HL-60 (cell line): ENCODE measurements around the gene CSF1.

ENCODE experiments used
- DNase-seq, 2 experiments: peaks; one replicate each; pipeline ENCODE4 v3.0.0-alpha.2; 2010 to 2020; ENCODE audit warnings: low read depth in 1 of 2, low spot score in 1 of 2
- H3K27ac ChIP-seq: fragments of 250-450 bp; sonication (Bioruptor Pico); replicated peaks from 2 replicates; pipeline ENCODE4 v1.5.1; 2020; ENCODE audit warnings: mild to moderate bottlenecking, moderate library complexity
- H3K27me3 ChIP-seq: fragments of 250-450 bp; sonication (Bioruptor Pico); 2 replicates; pipeline ENCODE4 v1.5.1; 2021; ENCODE audit warnings: mild to moderate bottlenecking, moderate library complexity; ENCODE audit not compliant: insufficient read depth, poor library complexity, severe bottlenecking
- H3K4me3 ChIP-seq: replicated peaks from 2 replicates; pipeline ENCODE4 v1.5.1; 2011; ENCODE audit warnings: mild to moderate bottlenecking, control low read depth, low read length; ENCODE audit not compliant: insufficient read depth
- CTCF ChIP-seq: IDR thresholded peaks from one replicate; pipeline ENCODE4 v1.5.1; 2011; ENCODE audit warnings: low read length, control low read depth, inconsistent platforms; ENCODE audit not compliant: insufficient read depth
- GABPA ChIP-seq: IDR thresholded peaks from 2 replicates; pipeline ENCODE4 v1.6.1; 2012; ENCODE audit warnings: low read depth
- POLR2AphosphoS5 ChIP-seq: IDR thresholded peaks from 2 replicates; pipeline ENCODE4 v1.6.1; 2012; ENCODE audit warnings: low read depth
- REST ChIP-seq: IDR thresholded peaks from 2 replicates; pipeline ENCODE4 v1.6.1; 2012; ENCODE audit warnings: low read depth; ENCODE audit not compliant: insufficient replicate concordance
- SPI1 ChIP-seq: IDR thresholded peaks from 2 replicates; pipeline ENCODE4 v1.6.1; 2012; ENCODE audit warnings: low read depth, mild to moderate bottlenecking, borderline replicate concordance

The CSF1 gene

GRCh38 chr1:109927911-109928321, 17.3 kb downstream of the CSF1 start:
- TF ChIP-seq POLR2AphosphoS5, result no peak
- no peak for DNase-seq
- H3K4me3 ChIP-seq, result no peak overlapping the region
- H3K27me3 ChIP-seq, result no peaks in the 10 kb centered on the region
- H3K27ac ChIP-seq, result no peak overlapping the region

- no peak for DNase-seq
- TF ChIP-seq POLR2AphosphoS5, result no peak
- TF ChIP-seq SPI1, result no peak
- TF ChIP-seq GABPA, result no peak
- TF ChIP-seq CTCF, result no peak
- TF ChIP-seq REST, result no peak
- no peak overlapping the region for H3K4me3 ChIP-seq
- no peaks in the 10 kb centered on the region for H3K27me3 ChIP-seq
- H3K27ac ChIP-seq, result no peak overlapping the region
These were observed 18.0 kb downstream of the CSF1 start for GRCh38 chr1:109928591-109929111.

- Histone ChIP-seq H3K4me3 (no peak overlapping the region), H3K27me3 (no peaks in the 10 kb centered on the region), H3K27ac (no peak overlapping the region)
- no peak for TF ChIP-seq REST
- no peak for TF ChIP-seq POLR2AphosphoS5
- TF ChIP-seq CTCF, result no peak
- no peak for TF ChIP-seq GABPA
- no peak for TF ChIP-seq SPI1
- no peak for DNase-seq
These were observed 18.5 kb downstream of the CSF1 start for GRCh38 chr1:109929170-109929569.

- H3K4me3 ChIP-seq, result no peak overlapping the region
These were observed 19.1 kb downstream of the CSF1 start for GRCh38 chr1:109929588-109930251.

More at GRCh38 chr1:109929588-109930251, 19.1 kb downstream of the CSF1 start:
- Histone ChIP-seq H3K27ac (no peak overlapping the region), H3K27me3 (no peaks in the 10 kb centered on the region)
- no peak for TF ChIP-seq GABPA
- TF ChIP-seq POLR2AphosphoS5, result no peak
- no peak for TF ChIP-seq REST
- no peak for TF ChIP-seq CTCF
- no peak for TF ChIP-seq SPI1
- DNase-seq, result no peak
